ENCODE measurements around the gene ELAC2. TPM values are rescaled to one million over a fixed set of nuclear protein-coding genes. Genes with fewer than 3 reads are reported as not detected.

Gene ELAC2
- total and polyA plus RNA-seq, 2 of the 4 experiments (the other 2 are of a cell fraction) = 75.2 to 80.7 TPM

DNA sequence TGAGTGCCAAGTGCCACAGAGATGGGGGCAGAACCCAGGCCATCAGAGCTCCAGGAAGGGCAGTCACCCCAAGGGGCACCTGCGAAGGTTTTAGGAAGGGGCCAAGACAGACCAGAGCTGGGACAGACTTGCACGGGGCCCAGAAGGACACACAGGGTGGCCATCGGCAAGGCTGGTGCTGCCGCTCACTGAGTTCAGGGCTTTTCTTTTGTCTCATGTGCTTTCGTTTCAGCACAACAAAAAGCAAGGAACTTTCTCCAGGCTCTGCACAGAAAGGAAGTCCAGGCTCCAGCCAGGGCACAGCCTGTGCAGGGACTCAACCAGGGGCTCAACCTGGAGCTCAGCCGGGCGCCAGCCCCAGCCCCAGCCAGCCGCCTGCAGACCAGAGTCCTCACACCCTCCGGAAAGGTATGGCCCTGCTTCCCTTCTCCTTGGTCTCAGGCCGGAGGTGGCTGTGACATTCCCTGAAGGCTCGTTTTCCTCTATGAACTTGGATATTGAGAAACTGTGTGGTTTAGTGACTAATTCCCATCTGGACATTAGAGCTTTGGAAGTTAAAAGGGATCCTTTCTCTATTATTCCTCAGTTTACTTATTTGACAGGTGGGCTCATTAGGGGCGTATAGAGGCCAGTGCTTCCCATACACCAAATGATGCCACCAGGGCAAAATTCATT lies 37.9 kb downstream of the ELAC2 start:
- dilution Hi-C loops (cut with HindIII; ENCODE audit: low sequenced_read_pairs, unreplicated experiment) (no loop called here), in situ Hi-C loops (cut with MboI; ENCODE audit: low sequenced_read_pairs) (no loop called here)
- POLR2A ChIA-PET (ENCODE audit: unreplicated experiment) = no interaction called here

More for the DNA sequence above, 37.9 kb downstream of the ELAC2 start:
- no peak overlapping the region for H4K91ac ChIP-seq (ENCODE audit: insufficient read depth, low read depth, low read length)
- no peak overlapping the region for H3K9ac ChIP-seq (ENCODE audit: low read depth, low read length)
- no peak overlapping the region for H2BK120ac ChIP-seq (ENCODE audit: low read depth, low read length)
- no peak overlapping the region for H2AK5ac ChIP-seq (ENCODE audit: low read depth, low read length)
- H3K27me3 ChIP-seq (ENCODE audit: control insufficient read depth, insufficient read depth, low read length) = no peaks in the 10 kb centered on the region
- DNase-seq (peak; percentile 48), ATAC-seq (ENCODE audit: low read depth) (no peak)
- no peak overlapping the region for H4K8ac ChIP-seq (ENCODE audit: low read depth in 2 of 2, low read length in 2 of 2)
- intact Hi-C loops (cut with micrococcal nuclease) = loop anchor here (10.0 kb wide), 1 partner anchor 195 kb away; the partner anchor contains the start of gene ARHGAP44
- H3K27ac ChIP-seq (ENCODE audit: insufficient read depth, low read length) = no peak overlapping the region
- H3K23ac ChIP-seq (ENCODE audit: low read depth, low read length) = no peak overlapping the region
- 86% methylated on average over 1 of the region's 12 CpGs; no CpG with 5 or more reads in 1 of the 2 experiments for WGBS, 2 experiments (ENCODE audit: extremely low coverage in 2 of 2, insufficient read length in 1 of 2)
- no peaks in the 10 kb centered on the region; the same call in 1 of the 2 replicates for H3K9me1 ChIP-seq (ENCODE audit: insufficient read depth, low read length)
- H2BK5ac ChIP-seq (ENCODE audit: low read depth, low read length, poor library complexity, severe bottlenecking) = no peak overlapping the region
- peak overlapping the region; percentile 4 for H2AFZ ChIP-seq (replicated peaks; ENCODE audit: low read length, poor library complexity)
- H3K56ac ChIP-seq (ENCODE audit: extremely low read depth, insufficient read depth, low read length) = no peak overlapping the region
- CTCF ChIA-PET = interaction anchor here (1.0 kb wide), 1 partner anchor 238 kb away, joined by 6 read pairs; no protein-coding TSS in a partner anchor
- H3K36me3 ChIP-seq (ENCODE audit: control insufficient read depth, insufficient read depth, low read length) = no peaks in the 10 kb centered on the region
- H2BK15ac ChIP-seq (ENCODE audit: low read depth, low read length) = no peak overlapping the region
- H4K20me1 ChIP-seq (ENCODE audit: insufficient read depth, low read length) = no peaks in the 10 kb centered on the region
- H3K9me3 ChIP-seq (ENCODE audit: control insufficient read depth, insufficient read depth, low read length) = no peaks in the 10 kb centered on the region
- H3K4me3 ChIP-seq (ENCODE audit: insufficient read depth, low read depth, low read length) = no peak overlapping the region
- no peaks in the 10 kb centered on the region for H3K79me1 ChIP-seq (ENCODE audit: low read depth in 1 of 2, low read length in 2 of 2)
- peaks cover 4% of the 10 kb centered on the region; the same call in 1 of the 2 replicates for H3K4me1 ChIP-seq (ENCODE audit: control insufficient read depth, insufficient read depth, low read length)
- H4K5ac ChIP-seq (ENCODE audit: low read depth, low read length) = no peak overlapping the region
- H3K18ac ChIP-seq (ENCODE audit: low read depth, low read length) = no peak overlapping the region
- no TSS peak for BruUV-seq (replicated peaks)
- no peak overlapping the region for H2BK20ac ChIP-seq (ENCODE audit: low read depth, low read length)
- no peak overlapping the region for H3K14ac ChIP-seq (replicated peaks; ENCODE audit: low read depth, low read length)
- no peak for TF ChIP-seq FOS (IDR thresholded peaks at IDR 0.05; ENCODE audit: low read depth, low read length)
- TF ChIP-seq SMC3 (IDR thresholded peaks at IDR 0.05; ENCODE audit: low read depth, low read length) = no peak
- no peak for TF ChIP-seq MAFK (IDR thresholded peaks at IDR 0.05; ENCODE audit: low read depth, low read length)
- TF ChIP-seq CEBPB (IDR thresholded peaks at IDR 0.05; ENCODE audit: low read depth, low read length) = no peak
- no peak for TF ChIP-seq BHLHE40 (IDR thresholded peaks at IDR 0.05; ENCODE audit: low read depth, low read length)
- TF ChIP-seq POLR2A (IDR thresholded peaks at IDR 0.05; ENCODE audit: low read depth, low read length) = no peak
- no peak for TF ChIP-seq CHD1 (IDR thresholded peaks at IDR 0.05; ENCODE audit: low read depth, low read length)
- no peak for TF ChIP-seq USF2 (IDR thresholded peaks at IDR 0.05; ENCODE audit: low read depth, low read length)
- TF ChIP-seq MAZ (IDR thresholded peaks at IDR 0.05; ENCODE audit: borderline replicate concordance, low read depth, low read length) = no peak
- TF ChIP-seq MXI1 (IDR thresholded peaks at IDR 0.05; ENCODE audit: borderline replicate concordance, low read depth, low read length) = no peak
- no peak for TF ChIP-seq NFE2L2 (IDR thresholded peaks at IDR 0.05; ENCODE audit: low read depth, low read length)
- H3K4ac ChIP-seq (ENCODE audit: low read depth, low read length) = no peak overlapping the region
- H3K4me2 ChIP-seq (ENCODE audit: low read depth, low read length) = no peak overlapping the region
- no peak overlapping the region for H2AK9ac ChIP-seq (replicated peaks; ENCODE audit: low read depth, low read length, poor library complexity)
